C4-2B (cell line): ENCODE results near the gene GLIPR1L2.

Experiments used
- CTCF ChIP-seq: fragments of 450-650 bp; conservative IDR thresholded peaks from 2 replicates; pipeline ENCODE4 v1.5.1; 2017; ENCODE audit warnings: mild to moderate bottlenecking
- ZFX ChIP-seq: fragments of 450-650 bp; IDR thresholded peaks from 2 replicates; pipeline ENCODE4 v1.6.1; 2017

- TF ChIP-seq CTCF (no peak), ZFX (no peak)
These were observed 562 bp upstream of the GLIPR1L2 start for GRCh38 chr12:75390156-75390898.
